ENCODE data around the gene LONP1.

Gene LONP1

DNA sequence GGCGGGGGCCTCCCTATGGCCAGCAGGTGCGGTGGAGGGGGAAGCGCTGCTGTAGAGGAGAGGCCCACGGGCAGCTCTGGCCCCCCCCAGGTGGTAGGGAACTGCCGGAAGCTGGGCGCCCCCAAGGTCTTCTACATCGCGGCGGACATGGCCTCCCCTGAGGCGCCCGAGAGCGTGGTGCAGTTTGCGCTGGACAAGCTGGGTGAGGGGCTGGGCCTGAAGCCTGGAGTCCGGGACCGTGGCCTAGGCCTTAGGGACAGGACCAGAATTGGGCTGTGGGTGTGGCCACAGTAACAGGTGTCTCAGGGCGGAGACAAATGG lies 33.7 kb downstream of the LONP1 start:
- H3K4me3 ChIP-seq (ENCODE audit: low read depth, low read length) = peak overlapping the region; percentile 64
- TF ChIP-seq CTCF (conservative IDR thresholded peaks at IDR 0.05; ENCODE audit: low read depth, low read length) = no peak
- DNase-seq (ENCODE audit: low read depth) = no peak

GRCh38 chr19:5684694-5685430 lies 35.1 kb downstream of the LONP1 start:
- TF ChIP-seq CTCF (conservative IDR thresholded peaks at IDR 0.05; ENCODE audit: low read depth, low read length) = no peak
- H3K4me3 ChIP-seq (ENCODE audit: low read depth, low read length) = no peak overlapping the region
- no peak for DNase-seq (ENCODE audit: low read depth)

- no peak overlapping the region for H3K4me3 ChIP-seq (ENCODE audit: low read depth, low read length)
- no peak for DNase-seq (ENCODE audit: low read depth)
- no peak for TF ChIP-seq CTCF (conservative IDR thresholded peaks at IDR 0.05; ENCODE audit: low read depth, low read length)
Measured at GRCh38 chr19:5683177-5683886, 36.6 kb downstream of the LONP1 start.

- H3K4me3 ChIP-seq (ENCODE audit: low read depth, low read length) = no peak overlapping the region
- no peak for TF ChIP-seq CTCF (conservative IDR thresholded peaks at IDR 0.05; ENCODE audit: low read depth, low read length)
- DNase-seq (ENCODE audit: low read depth) = no peak
Measured at GRCh38 chr19:5682107-5682482, 37.9 kb downstream of the LONP1 start.

DNA sequence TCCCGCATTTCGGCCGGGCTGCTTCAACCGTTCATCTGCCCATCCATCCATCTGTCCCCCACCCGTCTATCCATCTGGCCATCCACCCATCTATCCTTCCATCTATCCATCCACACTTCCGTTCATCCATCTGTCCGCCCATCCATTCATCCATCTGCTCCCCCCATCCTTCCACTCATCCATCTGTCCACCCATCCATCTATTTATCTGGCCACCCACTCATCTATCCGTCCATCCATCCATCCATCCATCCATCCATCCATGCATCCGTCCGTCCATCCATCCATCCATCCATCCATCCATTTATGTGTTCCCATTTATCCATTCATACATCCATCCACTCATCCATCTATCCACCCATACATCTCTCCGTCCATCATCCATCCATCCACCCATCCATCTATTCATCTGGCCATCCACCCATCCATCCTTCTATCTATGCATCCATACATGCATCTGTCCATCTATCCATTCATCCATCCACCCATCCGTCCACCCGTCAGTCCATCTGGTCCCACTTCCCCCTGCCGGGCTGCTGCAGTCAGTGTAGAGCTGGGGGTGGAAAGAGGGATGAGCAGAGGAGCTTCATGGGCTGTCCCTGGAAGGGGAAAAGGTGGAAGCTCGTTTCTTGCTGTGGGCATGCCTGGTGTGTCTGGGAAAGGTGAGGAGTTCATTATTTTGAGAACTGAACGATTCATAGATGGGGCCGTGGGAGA lies 38.4 kb downstream of the LONP1 start:
- DNase-seq (ENCODE audit: low read depth) = no peak
- TF ChIP-seq CTCF (conservative IDR thresholded peaks at IDR 0.05; ENCODE audit: low read depth, low read length) = no peak
- peak overlapping the region; percentile 92 for H3K4me3 ChIP-seq (ENCODE audit: low read depth, low read length)

GRCh38 chr19:5680437-5681368 lies 39.2 kb downstream of the LONP1 start, which contains the start of the genes HSD11B1L and MICOS13:
HSD11B1L (plus strand) TSS chr19:5681027; CDS start chr19:5684833, 3,806 bp downstream.
MICOS13 (minus strand) TSS chr19:5680516; CDS start chr19:5680486, 30 bp downstream.
- H3K4me3 ChIP-seq (ENCODE audit: low read depth, low read length) = peak within 1 kb of the TSS; percentile 92
- no peak for TF ChIP-seq CTCF (conservative IDR thresholded peaks at IDR 0.05; ENCODE audit: low read depth, low read length)
- peak; percentile 99 for DNase-seq (ENCODE audit: low read depth)
